ENCODE results near the gene ID2. TPM values are rescaled to one million over a fixed set of nuclear protein-coding genes. Genes with fewer than 3 reads are reported as not detected.

The ID2 gene
- total and polyA plus RNA-seq, 2 of the 13 experiments (the other 11 are each of a cell fraction or from before 2014, with no cell fraction given) = 214 to 719 TPM

DNA sequence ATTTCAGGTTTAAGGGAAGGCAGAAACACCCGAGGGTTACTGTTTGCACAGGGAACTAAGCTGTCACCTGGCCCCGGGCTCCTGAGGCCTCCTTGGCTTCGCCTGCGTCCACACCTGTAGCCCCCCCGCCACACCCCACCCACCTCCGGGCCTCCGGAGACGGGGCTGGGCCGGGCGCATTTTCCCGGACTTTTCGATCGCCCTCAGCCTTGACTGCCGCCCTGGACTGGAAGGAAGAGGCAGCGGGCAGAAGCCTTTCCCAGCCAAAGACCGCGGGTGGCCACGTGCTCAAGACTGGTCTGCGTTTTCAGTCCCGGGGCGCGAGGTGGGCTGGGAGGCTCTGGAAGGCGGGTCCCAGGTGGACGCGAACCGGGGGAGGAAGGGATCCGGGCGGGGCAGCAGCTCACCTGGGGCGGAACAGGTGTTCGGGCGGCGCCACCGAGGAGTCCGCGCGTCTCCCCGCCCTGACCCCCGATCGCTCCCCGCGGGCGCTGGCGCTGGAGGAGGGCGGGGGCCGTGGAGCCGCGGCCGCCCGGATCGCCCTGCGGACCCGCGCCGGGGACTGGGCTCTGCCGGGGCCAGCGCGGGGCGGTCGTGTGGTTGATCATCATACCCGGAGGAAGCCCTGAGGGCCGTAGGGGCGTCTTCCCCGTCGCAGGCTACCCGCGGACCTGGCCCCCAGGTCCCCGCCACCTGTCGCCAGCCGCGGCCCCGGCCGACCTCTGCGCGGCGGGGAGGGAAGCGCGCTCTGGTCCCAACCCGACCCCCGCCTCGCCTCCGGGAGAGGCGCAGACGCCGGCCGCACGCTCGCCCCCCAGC, 3.2 kb downstream of the ID2 start (continued):
- peak; percentile 93 for TF ChIP-seq ZEB1 (IDR thresholded peaks at IDR 0.05; ENCODE audit: insufficient replicate concordance, low read depth)
- TF ChIP-seq, protein P1, sequence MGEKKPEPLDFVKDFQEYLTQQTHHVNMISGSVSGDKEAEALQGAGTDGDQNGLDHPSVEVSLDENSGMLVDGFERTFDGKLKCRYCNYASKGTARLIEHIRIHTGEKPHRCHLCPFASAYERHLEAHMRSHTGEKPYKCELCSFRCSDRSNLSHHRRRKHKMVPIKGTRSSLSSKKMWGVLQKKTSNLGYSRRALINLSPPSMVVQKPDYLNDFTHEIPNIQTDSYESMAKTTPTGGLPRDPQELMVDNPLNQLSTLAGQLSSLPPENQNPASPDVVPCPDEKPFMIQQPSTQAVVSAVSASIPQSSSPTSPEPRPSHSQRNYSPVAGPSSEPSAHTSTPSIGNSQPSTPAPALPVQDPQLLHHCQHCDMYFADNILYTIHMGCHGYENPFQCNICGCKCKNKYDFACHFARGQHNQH (CRISPR knock-in tag; IDR thresholded peaks at IDR 0.05) = 0 out of 2 replicates have a peak, but pooled peaks have one; percentile 45
- TF ChIP-seq BCL6 (CRISPR knock-in tag; IDR thresholded peaks at IDR 0.05) = peak; percentile 29; the same call in 1 of the 2 replicates
- peak; percentile 80 for TF ChIP-seq CBX1 (IDR thresholded peaks at IDR 0.05; ENCODE audit: low read depth)
- TF ChIP-seq, protein P2, sequence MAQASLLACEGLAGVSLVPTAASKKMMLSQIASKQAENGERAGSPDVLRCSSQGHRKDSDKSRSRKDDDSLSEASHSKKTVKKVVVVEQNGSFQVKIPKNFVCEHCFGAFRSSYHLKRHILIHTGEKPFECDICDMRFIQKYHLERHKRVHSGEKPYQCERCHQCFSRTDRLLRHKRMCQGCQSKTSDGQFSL (CRISPR knock-in tag; IDR thresholded peaks at IDR 0.05) = no peak; the same call in 1 of the 2 replicates
- TF ChIP-seq, protein P3, sequence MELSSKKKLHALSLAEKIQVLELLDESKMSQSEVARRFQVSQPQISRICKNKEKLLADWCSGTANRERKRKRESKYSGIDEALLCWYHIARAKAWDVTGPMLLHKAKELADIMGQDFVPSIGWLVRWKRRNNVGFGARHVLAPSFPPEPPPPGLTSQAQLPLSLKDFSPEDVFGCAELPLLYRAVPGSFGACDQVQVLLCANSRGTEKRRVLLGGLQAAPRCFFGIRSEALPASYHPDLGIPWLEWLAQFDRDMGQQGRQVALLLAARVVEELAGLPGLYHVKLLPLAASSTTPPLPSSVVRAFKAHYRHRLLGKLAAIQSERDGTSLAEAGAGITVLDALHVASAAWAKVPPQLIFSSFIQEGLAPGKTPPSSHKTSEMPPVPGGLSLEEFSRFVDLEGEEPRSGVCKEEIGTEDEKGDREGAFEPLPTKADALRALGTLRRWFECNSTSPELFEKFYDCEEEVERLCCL (CRISPR knock-in tag; IDR thresholded peaks at IDR 0.05; ENCODE audit: borderline replicate concordance) = peak; percentile 77; the same call in 1 of the 2 replicates

DNA sequence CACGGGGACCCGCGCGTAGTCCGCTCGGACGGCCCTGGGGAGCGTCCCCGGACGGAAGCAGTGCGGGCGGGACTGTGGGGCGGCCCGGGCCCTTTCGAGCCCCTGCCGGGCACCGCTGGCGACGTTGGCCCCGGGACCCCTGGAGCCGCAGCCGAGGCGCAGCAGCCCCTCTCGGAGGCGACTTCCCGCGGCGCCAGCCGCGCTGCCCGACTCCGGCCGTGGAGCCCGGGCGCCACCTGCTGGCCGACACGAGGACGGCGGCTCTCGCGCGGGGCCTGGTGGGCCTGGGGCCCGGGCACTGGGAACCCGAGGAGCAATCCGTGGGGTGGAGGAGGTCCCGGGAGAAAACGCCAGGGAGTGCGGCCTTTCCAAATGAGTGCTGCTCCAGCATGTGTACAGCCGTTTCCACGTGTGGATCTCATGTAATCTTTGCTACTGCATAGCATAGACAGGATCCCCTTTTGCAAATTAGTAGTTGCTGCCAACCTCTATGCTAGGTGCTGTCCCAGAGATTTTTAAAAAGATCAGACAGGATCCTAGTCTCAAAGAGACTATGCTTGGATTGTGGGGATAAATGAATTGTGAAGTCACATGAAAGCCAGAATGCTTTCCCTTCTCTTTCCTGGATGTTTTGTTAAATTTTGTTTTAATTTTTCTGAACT, 4.0 kb downstream of the ID2 start:
- DNase-seq (ENCODE audit: low spot score) (peak; percentile 48), ATAC-seq (peak; percentile 70), FAIRE-seq (no peak)
- peaks cover 12% of the 10 kb centered on the region for H3K4me1 ChIP-seq (ENCODE audit: insufficient read depth, low read length)
- in situ Hi-C loops (cut with HindIII; ENCODE audit: extremely low pct_ligation_motif_present, low pct_unique_long_range_greater_than_20kb) (loop anchor here (5.0 kb wide), 2 partner anchors 159 to 1259 kb away; no protein-coding TSS in a partner anchor), intact Hi-C loops (cut with micrococcal nuclease; ENCODE audit: unreplicated experiment) (loop anchor here (1.0 to 5.0 kb wide), 3 partner anchors 161 to 1569 kb away; no protein-coding TSS in a partner anchor)
- peak overlapping the region; percentile 97 for H3K4me2 ChIP-seq (ENCODE audit: low read depth, low read length)
- peak overlapping the region; percentile 67 for H3K27ac ChIP-seq (ENCODE audit: extremely low read length, insufficient read depth, low read length)
- H3K36me3 ChIP-seq (replicated peaks in 1 of 2; ENCODE audit: control insufficient read depth in 1 of 2, insufficient read depth in 2 of 2, low read length in 2 of 2) = no peaks in the 10 kb centered on the region
- WGBS (ENCODE audit: low lambda C conversion rate) = 3% methylated on average over 46 of the region's 50 CpGs
- ChIA-PET POLR2A (interaction anchor here (1.1 to 1.8 kb wide), 7 partner anchors 23 to 160 kb away, joined by 3 to 37 read pairs (median 11); no protein-coding TSS in a partner anchor), CTCF (ENCODE audit: low intra/inter-chr PET ratio, low total read pairs) (interaction anchor here (0.8 to 4.6 kb wide), 4 partner anchors 30 to 168 kb away, joined by 4 to 56 read pairs (median 10); no protein-coding TSS in a partner anchor)
- H3K27me3 ChIP-seq (ENCODE audit: control insufficient read depth in 1 of 2, insufficient read depth in 2 of 2, low read length in 2 of 2) = peaks cover 0 to 8% of the 10 kb centered on the region in 2 experiments; a peak in 1 of 5 replicates
- H2AFZ ChIP-seq (ENCODE audit: low read length) = no peak overlapping the region
- no TSS peak for BruUV-seq (replicated peaks)
- H3K4me3 ChIP-seq (replicated peaks in 1 of 3; ENCODE audit: insufficient read depth in 1 of 3, low read depth in 2 of 3, low read length in 3 of 3) = peak overlapping the region; percentile 73 to 100 (median 81)
- peaks cover 21% of the 10 kb centered on the region for H4K20me1 ChIP-seq (ENCODE audit: insufficient read depth, low read length)
- no peaks in the 10 kb centered on the region for H3K9me3 ChIP-seq (ENCODE audit: low read length)
- H3K79me2 ChIP-seq (ENCODE audit: insufficient read depth, low read length) = peaks cover 31% of the 10 kb centered on the region
- peak overlapping the region; percentile 70 for H3K9ac ChIP-seq (ENCODE audit: insufficient read depth, low read depth, low read length)
- TF ChIP-seq, protein P4, sequence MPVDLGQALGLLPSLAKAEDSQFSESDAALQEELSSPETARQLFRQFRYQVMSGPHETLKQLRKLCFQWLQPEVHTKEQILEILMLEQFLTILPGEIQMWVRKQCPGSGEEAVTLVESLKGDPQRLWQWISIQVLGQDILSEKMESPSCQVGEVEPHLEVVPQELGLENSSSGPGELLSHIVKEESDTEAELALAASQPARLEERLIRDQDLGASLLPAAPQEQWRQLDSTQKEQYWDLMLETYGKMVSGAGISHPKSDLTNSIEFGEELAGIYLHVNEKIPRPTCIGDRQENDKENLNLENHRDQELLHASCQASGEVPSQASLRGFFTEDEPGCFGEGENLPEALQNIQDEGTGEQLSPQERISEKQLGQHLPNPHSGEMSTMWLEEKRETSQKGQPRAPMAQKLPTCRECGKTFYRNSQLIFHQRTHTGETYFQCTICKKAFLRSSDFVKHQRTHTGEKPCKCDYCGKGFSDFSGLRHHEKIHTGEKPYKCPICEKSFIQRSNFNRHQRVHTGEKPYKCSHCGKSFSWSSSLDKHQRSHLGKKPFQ (CRISPR knock-in tag; IDR thresholded peaks at IDR 0.05; ENCODE audit: insufficient replicate concordance) = no peak
- 0 out of 2 replicates have a peak, but pooled peaks have one; percentile 34 for TF ChIP-seq TOE1 (CRISPR knock-in tag; IDR thresholded peaks at IDR 0.05)
- no peak for TF ChIP-seq ZFP36L2 (CRISPR knock-in tag; IDR thresholded peaks at IDR 0.05)
- 0 out of 2 replicates have a peak, but pooled peaks have one; percentile 8 for TF ChIP-seq ZNF552 (CRISPR knock-in tag; IDR thresholded peaks at IDR 0.05; ENCODE audit: borderline replicate concordance)
- TF ChIP-seq ZNF33B (CRISPR knock-in tag; IDR thresholded peaks at IDR 0.05) = peak; percentile 86; the same call in 1 of the 2 replicates
- no peak for TF ChIP-seq GABPA (IDR thresholded peaks at IDR 0.05; ENCODE audit: low read depth, low read length)
- no peak for TF ChIP-seq GABPA (CRISPR knock-in tag; IDR thresholded peaks at IDR 0.05; ENCODE audit: low read depth)
- no peak; the same call in 1 of the 2 replicates for TF ChIP-seq ZFP90 (CRISPR knock-in tag; IDR thresholded peaks at IDR 0.05; ENCODE audit: borderline replicate concordance)
- TF ChIP-seq POLR2AphosphoS2 (IDR thresholded peaks at IDR 0.05; ENCODE audit: low read depth, low read length) = no peak
- TF ChIP-seq TSC22D2 (CRISPR knock-in tag; IDR thresholded peaks at IDR 0.05; ENCODE audit: borderline replicate concordance) = peak; percentile 79; the same call in 1 of the 2 replicates

All from HepG2 (cell line).